NCI-H748 (cell line): ENCODE results near the gene REXO4.

ENCODE experiments used
- DNase-seq: peaks from one replicate; lab custom pipeline; 2025; ENCODE audit not compliant: unreplicated experiment; lab: John Stamatoyannopoulos, UW

Gene REXO4

GRCh38 chr9:133417541-133418461 is at the start of gene REXO4:
Gene REXO4, minus strand, starts transcription at chr9:133418010. Its CDS starts 166 bp downstream, at chr9:133417844.
- DNase-seq: peak; percentile 90

GRCh38 chr9:133467101-133467500 is 49.3 kb upstream of the REXO4 start:
- DNase-seq: no peak

GRCh38 chr9:133465984-133466383 is 48.2 kb upstream of the REXO4 start:
- DNase-seq: no peak

- no peak for DNase-seq
These were observed 46.8 kb upstream of the REXO4 start for GRCh38 chr9:133464638-133465037.

- no peak for DNase-seq
These were observed 46.2 kb upstream of the REXO4 start for GRCh38 chr9:133463864-133464615.

GRCh38 chr9:133463234-133463863 is 45.5 kb upstream of the REXO4 start:
- peak; percentile 33 for DNase-seq

- DNase-seq: no peak
These were observed 44.2 kb upstream of the REXO4 start for GRCh38 chr9:133461975-133462374.

- DNase-seq: peak; percentile 85
These were observed 42.8 kb upstream of the REXO4 start for GRCh38 chr9:133460405-133461175.

- peak; percentile 100 for DNase-seq
These were observed 41.9 kb upstream of the REXO4 start, which contains the start of gene CACFD1 for GRCh38 chr9:133459476-133460404. Gene CACFD1, plus strand, starts transcription at chr9:133459978. Its CDS starts 89 bp downstream, at chr9:133460067.

GRCh38 chr9:133458643-133459312 is 41.0 kb upstream of the REXO4 start:
- DNase-seq: peak; percentile 43

- no peak for DNase-seq
These were observed 39.9 kb upstream of the REXO4 start for GRCh38 chr9:133457748-133458147.

GRCh38 chr9:133457233-133457632 is 39.4 kb upstream of the REXO4 start:
- DNase-seq: peak; percentile 17

- DNase-seq: no peak
These were observed 38.6 kb upstream of the REXO4 start for GRCh38 chr9:133456409-133456808.

- no peak for DNase-seq
These were observed 38.1 kb upstream of the REXO4 start for GRCh38 chr9:133455936-133456335.

GRCh38 chr9:133454943-133455673 is 37.3 kb upstream of the REXO4 start:
- DNase-seq: no peak

- no peak for DNase-seq
These were observed 36.5 kb upstream of the REXO4 start for GRCh38 chr9:133454325-133454724.

GRCh38 chr9:133453651-133454050 is 35.8 kb upstream of the REXO4 start:
- no peak for DNase-seq

- no peak for DNase-seq
These were observed 34.8 kb upstream of the REXO4 start for GRCh38 chr9:133452562-133452961.
